IPS-18a (cell line): ENCODE measurements around the gene GUCY2C.

ENCODE experiments used
- H3K27ac ChIP-seq: one replicate; pipeline ENCODE4 v1.5.1; 2013; ENCODE audit warnings: low read length
- H3K27me3 ChIP-seq: one replicate; pipeline ENCODE4 v1.6.1; 2013; ENCODE audit warnings: mild to moderate bottlenecking, low read length; ENCODE audit not compliant: control insufficient read depth, insufficient read depth
- H3K36me3 ChIP-seq: one replicate; pipeline ENCODE4 v1.6.1; 2013; ENCODE audit warnings: low read depth, low read length; ENCODE audit not compliant: control insufficient read depth
- H3K4me1 ChIP-seq: one replicate; pipeline ENCODE4 v1.6.1; 2013; ENCODE audit warnings: low read depth, low read length; ENCODE audit not compliant: control insufficient read depth
- H3K4me3 ChIP-seq: one replicate; pipeline ENCODE4 v1.5.1; 2013; ENCODE audit warnings: low read length
- H3K9ac ChIP-seq: one replicate; pipeline ENCODE4 v1.6.1; 2013; ENCODE audit warnings: mild to moderate bottlenecking, low read length, moderate library complexity
- H3K9me3 ChIP-seq: one replicate; pipeline ENCODE4 v1.6.1; 2013; ENCODE audit warnings: low read depth, low read length; ENCODE audit not compliant: control insufficient read depth

GUCY2C gene

GRCh38 chr12:14652483-14652882, 43.9 kb downstream of the GUCY2C start:
- H3K27me3 ChIP-seq = no peaks in the 10 kb centered on the region
- H3K9ac ChIP-seq = no peak overlapping the region
- no peaks in the 10 kb centered on the region for H3K36me3 ChIP-seq
- no peak overlapping the region for H3K4me3 ChIP-seq
- H3K27ac ChIP-seq = no peak overlapping the region
- no peaks in the 10 kb centered on the region for H3K9me3 ChIP-seq
- peaks cover 4% of the 10 kb centered on the region for H3K4me1 ChIP-seq

- Histone ChIP-seq H3K36me3 (no peaks in the 10 kb centered on the region), H3K9me3 (no peaks in the 10 kb centered on the region), H3K4me3 (no peak overlapping the region), H3K27ac (no peak overlapping the region), H3K27me3 (no peaks in the 10 kb centered on the region), H3K9ac (no peak overlapping the region), H3K4me1 (no peaks in the 10 kb centered on the region)
These were observed 45.0 kb downstream of the GUCY2C start for GRCh38 chr12:14651371-14651770.

- H3K9ac ChIP-seq = no peak overlapping the region
- H3K9me3 ChIP-seq = no peaks in the 10 kb centered on the region
- no peak overlapping the region for H3K27ac ChIP-seq
- no peaks in the 10 kb centered on the region for H3K27me3 ChIP-seq
- H3K4me3 ChIP-seq = no peak overlapping the region
- no peaks in the 10 kb centered on the region for H3K36me3 ChIP-seq
- no peaks in the 10 kb centered on the region for H3K4me1 ChIP-seq
These were observed 45.6 kb downstream of the GUCY2C start for GRCh38 chr12:14650789-14651188.

GRCh38 chr12:14647028-14647750, 49.2 kb downstream of the GUCY2C start:
- Histone ChIP-seq H3K4me3 (no peak overlapping the region), H3K9me3 (no peaks in the 10 kb centered on the region), H3K4me1 (no peaks in the 10 kb centered on the region), H3K27ac (no peak overlapping the region), H3K36me3 (no peaks in the 10 kb centered on the region), H3K27me3 (no peaks in the 10 kb centered on the region), H3K9ac (no peak overlapping the region)

- H3K4me1 ChIP-seq = no peaks in the 10 kb centered on the region
- no peaks in the 10 kb centered on the region for H3K36me3 ChIP-seq
- no peaks in the 10 kb centered on the region for H3K9me3 ChIP-seq
- no peak overlapping the region for H3K27ac ChIP-seq
- H3K27me3 ChIP-seq = no peaks in the 10 kb centered on the region
- H3K9ac ChIP-seq = no peak overlapping the region
- H3K4me3 ChIP-seq = no peak overlapping the region
These were observed 53.1 kb downstream of the GUCY2C start for GRCh38 chr12:14643251-14643650.

- Histone ChIP-seq H3K36me3 (no peaks in the 10 kb centered on the region), H3K4me3 (no peak overlapping the region), H3K27ac (no peak overlapping the region), H3K9me3 (no peaks in the 10 kb centered on the region), H3K27me3 (no peaks in the 10 kb centered on the region), H3K4me1 (no peaks in the 10 kb centered on the region), H3K9ac (no peak overlapping the region)
These were observed 58.3 kb downstream of the GUCY2C start for GRCh38 chr12:14638066-14638465.

- Histone ChIP-seq H3K9me3 (no peaks in the 10 kb centered on the region), H3K27me3 (no peaks in the 10 kb centered on the region), H3K4me3 (no peak overlapping the region), H3K9ac (no peak overlapping the region), H3K4me1 (no peaks in the 10 kb centered on the region), H3K27ac (no peak overlapping the region), H3K36me3 (no peaks in the 10 kb centered on the region)
These were observed 60.6 kb downstream of the GUCY2C start for GRCh38 chr12:14635776-14636175.

GRCh38 chr12:14630793-14631192, 65.6 kb downstream of the GUCY2C start:
- Histone ChIP-seq H3K9me3 (no peaks in the 10 kb centered on the region), H3K4me3 (no peak overlapping the region), H3K27me3 (no peaks in the 10 kb centered on the region), H3K36me3 (no peaks in the 10 kb centered on the region), H3K9ac (no peak overlapping the region), H3K4me1 (peaks cover 4% of the 10 kb centered on the region), H3K27ac (no peak overlapping the region)

GRCh38 chr12:14629832-14630710, 66.3 kb downstream of the GUCY2C start:
- Histone ChIP-seq H3K36me3 (no peaks in the 10 kb centered on the region), H3K4me3 (no peak overlapping the region), H3K9ac (no peak overlapping the region), H3K4me1 (peaks cover 4% of the 10 kb centered on the region), H3K27me3 (no peaks in the 10 kb centered on the region), H3K9me3 (no peaks in the 10 kb centered on the region), H3K27ac (no peak overlapping the region)

- H3K9me3 ChIP-seq = no peaks in the 10 kb centered on the region
- no peaks in the 10 kb centered on the region for H3K36me3 ChIP-seq
- H3K4me3 ChIP-seq = no peak overlapping the region
- H3K27me3 ChIP-seq = no peaks in the 10 kb centered on the region
- H3K27ac ChIP-seq = no peak overlapping the region
- no peak overlapping the region for H3K9ac ChIP-seq
- peaks cover 4% of the 10 kb centered on the region for H3K4me1 ChIP-seq
These were observed 67.6 kb downstream of the GUCY2C start for GRCh38 chr12:14628771-14629170.

GRCh38 chr12:14621826-14622225, 74.6 kb downstream of the GUCY2C start:
- no peak overlapping the region for H3K9ac ChIP-seq
- H3K27ac ChIP-seq = no peak overlapping the region
- no peak overlapping the region for H3K4me3 ChIP-seq

More at GRCh38 chr12:14621826-14622225, 74.6 kb downstream of the GUCY2C start:
- H3K9me3 ChIP-seq = no peaks in the 10 kb centered on the region
- H3K4me1 ChIP-seq = no peaks in the 10 kb centered on the region
- no peaks in the 10 kb centered on the region for H3K27me3 ChIP-seq
- no peaks in the 10 kb centered on the region for H3K36me3 ChIP-seq
